ENCODE measurements around the gene RPS6KA6. TPM values are rescaled to one million over a fixed set of nuclear protein-coding genes. Genes with fewer than 3 reads are reported as not detected.

Gene RPS6KA6
- total RNA-seq, 1 donor = 4.0 TPM

DNA sequence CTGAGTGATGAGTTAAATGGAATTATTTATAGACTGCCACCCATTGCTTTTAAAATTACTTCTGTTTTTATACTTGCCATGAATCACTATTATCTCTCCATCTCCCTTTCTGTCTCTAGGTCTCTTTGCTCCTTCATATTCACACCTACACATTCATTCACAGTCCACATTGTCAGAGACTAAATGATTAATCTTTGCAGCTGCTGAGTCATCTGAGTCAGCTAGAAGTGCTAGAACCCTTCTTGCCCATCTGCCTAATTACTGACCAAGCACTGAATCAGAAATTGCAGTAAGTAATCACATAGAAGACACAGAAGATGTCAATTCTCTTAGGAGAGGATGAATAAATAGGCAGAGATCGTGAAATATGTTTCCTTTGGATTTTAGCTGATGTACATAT, 31.6 kb upstream of the RPS6KA6 start:
- Histone ChIP-seq H3K4me1 (ENCODE audit: insufficient read depth, low read length) (no peaks in the 10 kb centered on the region), H3K79me2 (ENCODE audit: insufficient read depth, low read length) (no peaks in the 10 kb centered on the region), H3K4me3 (ENCODE audit: insufficient read depth, low read length) (no peak overlapping the region), H3K9me3 (ENCODE audit: low read depth, low read length) (no peaks in the 10 kb centered on the region), H3K27ac (ENCODE audit: low read depth, low read length) (no peak overlapping the region), H3K27me3 (ENCODE audit: insufficient read depth, low read length) (no peaks in the 10 kb centered on the region), H3K36me3 (ENCODE audit: insufficient read depth, low read length) (no peaks in the 10 kb centered on the region), H4K20me1 (ENCODE audit: insufficient read depth, low read length) (no peaks in the 10 kb centered on the region), H2AFZ (ENCODE audit: low read length) (no peak overlapping the region), H3K4me2 (ENCODE audit: insufficient read depth, low read length) (no peak overlapping the region)
- TF ChIP-seq, protein P1, sequence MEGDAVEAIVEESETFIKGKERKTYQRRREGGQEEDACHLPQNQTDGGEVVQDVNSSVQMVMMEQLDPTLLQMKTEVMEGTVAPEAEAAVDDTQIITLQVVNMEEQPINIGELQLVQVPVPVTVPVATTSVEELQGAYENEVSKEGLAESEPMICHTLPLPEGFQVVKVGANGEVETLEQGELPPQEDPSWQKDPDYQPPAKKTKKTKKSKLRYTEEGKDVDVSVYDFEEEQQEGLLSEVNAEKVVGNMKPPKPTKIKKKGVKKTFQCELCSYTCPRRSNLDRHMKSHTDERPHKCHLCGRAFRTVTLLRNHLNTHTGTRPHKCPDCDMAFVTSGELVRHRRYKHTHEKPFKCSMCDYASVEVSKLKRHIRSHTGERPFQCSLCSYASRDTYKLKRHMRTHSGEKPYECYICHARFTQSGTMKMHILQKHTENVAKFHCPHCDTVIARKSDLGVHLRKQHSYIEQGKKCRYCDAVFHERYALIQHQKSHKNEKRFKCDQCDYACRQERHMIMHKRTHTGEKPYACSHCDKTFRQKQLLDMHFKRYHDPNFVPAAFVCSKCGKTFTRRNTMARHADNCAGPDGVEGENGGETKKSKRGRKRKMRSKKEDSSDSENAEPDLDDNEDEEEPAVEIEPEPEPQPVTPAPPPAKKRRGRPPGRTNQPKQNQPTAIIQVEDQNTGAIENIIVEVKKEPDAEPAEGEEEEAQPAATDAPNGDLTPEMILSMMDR (IDR thresholded peaks at IDR 0.05; ENCODE audit: extremely low read depth, low read depth, low read length) = no peak
- no peak for DNase-seq (ENCODE audit: insufficient read length, low spot score, missing footprints)

DNA sequence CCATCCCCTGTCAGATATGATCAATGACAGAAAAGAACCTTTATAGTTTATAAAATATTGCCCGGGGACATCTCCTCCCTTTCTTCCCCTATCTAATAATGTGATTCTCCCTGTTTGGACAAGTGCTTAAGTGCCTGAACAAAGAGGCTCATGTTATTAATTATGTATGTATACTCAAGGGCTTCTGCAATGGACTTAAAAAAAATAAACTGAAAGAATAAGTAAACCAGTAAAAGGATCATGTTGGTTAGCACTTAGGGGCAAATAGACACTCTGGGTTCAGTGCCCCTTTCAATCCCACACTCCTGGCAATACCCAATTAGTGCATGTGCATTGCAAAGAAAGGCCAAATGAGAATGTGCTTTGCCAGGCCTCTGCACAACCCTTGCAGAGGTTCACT, 30.7 kb upstream of the RPS6KA6 start:
- Histone ChIP-seq H3K27ac (ENCODE audit: low read depth, low read length) (no peak overlapping the region), H3K4me3 (ENCODE audit: insufficient read depth, low read length) (no peak overlapping the region), H3K4me1 (ENCODE audit: insufficient read depth, low read length) (no peaks in the 10 kb centered on the region), H3K36me3 (ENCODE audit: insufficient read depth, low read length) (no peaks in the 10 kb centered on the region), H3K9me3 (ENCODE audit: low read depth, low read length) (no peaks in the 10 kb centered on the region), H3K27me3 (ENCODE audit: insufficient read depth, low read length) (no peaks in the 10 kb centered on the region), H2AFZ (ENCODE audit: low read length) (no peak overlapping the region), H3K4me2 (ENCODE audit: insufficient read depth, low read length) (no peak overlapping the region), H3K79me2 (ENCODE audit: insufficient read depth, low read length) (no peaks in the 10 kb centered on the region), H4K20me1 (ENCODE audit: insufficient read depth, low read length) (no peaks in the 10 kb centered on the region)
- TF ChIP-seq, protein P1 (IDR thresholded peaks at IDR 0.05; ENCODE audit: extremely low read depth, low read depth, low read length) = no peak
- DNase-seq (ENCODE audit: insufficient read length, low spot score, missing footprints) = no peak

DNA sequence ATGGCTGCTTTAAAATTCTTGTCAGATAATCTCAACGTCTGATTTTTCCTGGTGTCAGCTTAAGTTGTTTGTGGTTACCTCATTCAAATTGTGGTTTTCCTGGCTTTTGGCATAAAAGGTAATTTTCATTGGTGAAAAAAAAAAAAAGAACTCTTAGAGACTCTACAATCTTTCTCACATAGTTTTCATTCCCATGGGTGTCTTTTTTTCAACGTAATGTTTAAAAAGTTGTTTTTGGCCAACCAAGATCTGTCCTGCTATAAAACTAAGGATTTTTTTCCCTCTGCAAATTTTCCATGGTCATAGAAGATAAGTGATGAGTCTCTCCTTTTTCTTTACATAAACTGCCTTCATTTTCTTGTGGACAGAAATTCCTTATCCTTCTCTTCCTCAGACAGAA, 28.9 kb upstream of the RPS6KA6 start:
- DNase-seq (ENCODE audit: insufficient read length, low spot score, missing footprints) = no peak
- no peaks in the 10 kb centered on the region for H3K36me3 ChIP-seq (ENCODE audit: insufficient read depth, low read length)
- no peaks in the 10 kb centered on the region for H3K27me3 ChIP-seq (ENCODE audit: insufficient read depth, low read length)
- no peaks in the 10 kb centered on the region for H4K20me1 ChIP-seq (ENCODE audit: insufficient read depth, low read length)
- no peak overlapping the region for H3K4me2 ChIP-seq (ENCODE audit: insufficient read depth, low read length)
- H3K4me1 ChIP-seq (ENCODE audit: insufficient read depth, low read length) = no peaks in the 10 kb centered on the region
- no peak overlapping the region for H3K4me3 ChIP-seq (ENCODE audit: insufficient read depth, low read length)
- no peak overlapping the region for H3K27ac ChIP-seq (ENCODE audit: low read depth, low read length)
- no peaks in the 10 kb centered on the region for H3K79me2 ChIP-seq (ENCODE audit: insufficient read depth, low read length)
- no peak overlapping the region for H2AFZ ChIP-seq (ENCODE audit: low read length)
- TF ChIP-seq, protein P1 (IDR thresholded peaks at IDR 0.05; ENCODE audit: extremely low read depth, low read depth, low read length) = no peak
- H3K9me3 ChIP-seq (ENCODE audit: low read depth, low read length) = no peaks in the 10 kb centered on the region

DNA sequence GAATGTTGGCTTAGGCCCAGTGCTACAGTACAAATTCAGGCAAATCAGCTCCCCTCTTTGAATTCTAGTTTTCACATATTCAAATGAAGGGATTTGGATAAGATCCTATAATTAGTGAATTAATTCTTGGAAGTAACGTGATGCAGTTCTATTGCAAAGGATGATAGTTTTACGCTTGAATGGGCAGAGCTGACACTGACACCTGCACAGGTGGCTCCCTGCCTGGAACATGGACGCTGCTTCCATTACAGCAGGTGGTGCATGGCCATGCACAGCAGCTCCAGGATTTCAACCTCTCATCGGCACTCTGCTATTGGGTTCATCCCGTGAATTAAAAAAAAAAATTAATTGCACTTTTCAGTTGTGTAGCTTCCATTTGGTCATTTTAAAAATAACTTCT, 28.4 kb upstream of the RPS6KA6 start:
- Histone ChIP-seq H2AFZ (ENCODE audit: low read length) (no peak overlapping the region), H3K4me3 (ENCODE audit: insufficient read depth, low read length) (no peak overlapping the region), H4K20me1 (ENCODE audit: insufficient read depth, low read length) (no peaks in the 10 kb centered on the region), H3K9me3 (ENCODE audit: low read depth, low read length) (no peaks in the 10 kb centered on the region), H3K36me3 (ENCODE audit: insufficient read depth, low read length) (no peaks in the 10 kb centered on the region), H3K27me3 (ENCODE audit: insufficient read depth, low read length) (no peaks in the 10 kb centered on the region), H3K4me1 (ENCODE audit: insufficient read depth, low read length) (no peaks in the 10 kb centered on the region), H3K4me2 (ENCODE audit: insufficient read depth, low read length) (no peak overlapping the region), H3K27ac (ENCODE audit: low read depth, low read length) (no peak overlapping the region), H3K79me2 (ENCODE audit: insufficient read depth, low read length) (no peaks in the 10 kb centered on the region)
- TF ChIP-seq, protein P1 (IDR thresholded peaks at IDR 0.05; ENCODE audit: extremely low read depth, low read depth, low read length) = no peak
- no peak for DNase-seq (ENCODE audit: insufficient read length, low spot score, missing footprints)
